ENCODE measurements around the gene EBF3.

Gene EBF3

GRCh38 chr10:129970465-129971364 is 6.6 kb upstream of the EBF3 start:
- no peak for DNase-seq

GRCh38 chr10:129969911-129970464 is 5.9 kb upstream of the EBF3 start:
- DNase-seq, result no peak

GRCh38 chr10:129969184-129969910 is 5.3 kb upstream of the EBF3 start:
- no peak for DNase-seq

GRCh38 chr10:129968853-129969183 is 4.7 kb upstream of the EBF3 start:
- DNase-seq, result no peak

GRCh38 chr10:129968020-129968852 is 4.2 kb upstream of the EBF3 start:
- no peak for DNase-seq

- no peak for DNase-seq
Observed at GRCh38 chr10:129967579-129968019, 3.5 kb upstream of the EBF3 start.

- DNase-seq, result no peak
Observed at GRCh38 chr10:129966889-129967578, 3.0 kb upstream of the EBF3 start.

- DNase-seq, result no peak
Observed at GRCh38 chr10:129966370-129966888, 2.4 kb upstream of the EBF3 start.

GRCh38 chr10:129965959-129966358 is 1.9 kb upstream of the EBF3 start:
- DNase-seq, result no peak

GRCh38 chr10:129965425-129965808 is 1.3 kb upstream of the EBF3 start:
- DNase-seq, result no peak

GRCh38 chr10:129964611-129965424 is 744 bp upstream of the EBF3 start:
- no peak for DNase-seq

GRCh38 chr10:129962872-129963640 is 1.0 kb downstream of the EBF3 start:
- DNase-seq, result no peak

GRCh38 chr10:129962031-129962871 is 1.8 kb downstream of the EBF3 start:
- peak; percentile 46 for DNase-seq

- no peak for DNase-seq
Observed at GRCh38 chr10:129961157-129961701, 2.8 kb downstream of the EBF3 start.

- no peak for DNase-seq
Observed at GRCh38 chr10:129960481-129961156, 3.5 kb downstream of the EBF3 start.

- DNase-seq, result no peak
Observed at GRCh38 chr10:129959544-129960480, 4.3 kb downstream of the EBF3 start.
